ENCODE measurements around the gene FBXL7. TPM values are rescaled to one million over a fixed set of nuclear protein-coding genes. Genes with fewer than 3 reads are reported as not detected.

FBXL7 gene
- total and polyA plus RNA-seq, 2 of the 8 experiments (the other 6 are each of a cell fraction or from before 2014, with no cell fraction given): 17.7 to 17.8 TPM

DNA sequence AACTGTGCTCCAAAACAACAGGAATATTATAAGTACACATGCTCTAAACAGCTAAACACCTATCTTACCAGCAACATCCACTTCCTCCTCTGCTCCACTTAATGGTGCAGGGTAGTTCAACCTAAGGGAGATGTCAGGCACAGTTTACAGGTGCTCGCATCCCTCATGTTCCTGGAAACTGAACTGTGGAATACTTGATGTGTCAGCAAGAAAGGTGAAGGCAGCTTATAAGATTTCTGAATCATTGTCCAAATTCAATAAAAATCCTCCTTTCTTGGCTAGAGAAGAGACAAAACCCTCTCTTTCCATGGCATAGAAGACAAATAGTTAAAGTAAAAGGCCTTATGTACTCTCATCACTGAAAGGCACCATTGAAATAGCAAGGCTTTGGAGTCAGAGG, 272.2 kb downstream of the FBXL7 start:
- Histone ChIP-seq H3K4ac (replicated peaks; ENCODE audit: insufficient read length, low read depth, low read length) (no peak overlapping the region), H3K79me1 (ENCODE audit: low read depth, low read length) (no peaks in the 10 kb centered on the region), H2BK5ac (ENCODE audit: low read depth, low read length) (no peak overlapping the region), H2BK120ac (replicated peaks; ENCODE audit: low read depth, low read length) (no peak overlapping the region), H3K18ac (ENCODE audit: extremely low read depth, low read length) (no peak overlapping the region), H4K8ac (ENCODE audit: extremely low read depth, insufficient read depth, low read length) (no peak overlapping the region), H4K5ac (ENCODE audit: insufficient read length, low read depth, low read length) (no peak overlapping the region), H3K79me2 (ENCODE audit: control insufficient read depth in 1 of 2, insufficient read depth in 2 of 2, low read length in 2 of 2) (no peaks in the 10 kb centered on the region), H2BK12ac (ENCODE audit: low read depth, low read length) (no peak overlapping the region), H3K4me2 (ENCODE audit: insufficient read depth in 1 of 2, low read depth in 2 of 2, low read length in 2 of 2) (no peak overlapping the region), H3K27ac (ENCODE audit: low read depth, low read length) (no peak overlapping the region), H2BK20ac (ENCODE audit: low read length) (no peak overlapping the region), H3K9me3 (ENCODE audit: insufficient read depth in 2 of 2, low read depth in 1 of 2, low read length in 1 of 2) (no peaks in the 10 kb centered on the region), H2AFZ (ENCODE audit: low read length) (no peak overlapping the region), H3K23ac (ENCODE audit: insufficient read length) (no peak overlapping the region), H2BK15ac (ENCODE audit: low read length) (no peak overlapping the region), H4K91ac (replicated peaks; ENCODE audit: insufficient read length, low read length) (no peak overlapping the region), H3K4me1 (replicated peaks in 1 of 4; ENCODE audit: control insufficient read depth in 3 of 4, insufficient read depth in 4 of 4, low read length in 3 of 4) (no peaks in the 10 kb centered on the region), H3K27me3 (replicated peaks in 1 of 4; ENCODE audit: control insufficient read depth in 3 of 4, extremely low read depth in 1 of 4, insufficient read depth in 3 of 4, low read length in 3 of 4) (no peaks in the 10 kb centered on the region; a peak in 1 of 7 replicates), H2AK5ac (ENCODE audit: low read depth, low read length) (no peak overlapping the region), H3K9ac (replicated peaks in 1 of 4; ENCODE audit: extremely low read depth in 1 of 4, low read depth in 3 of 4, low read length in 3 of 4) (no peak overlapping the region), H3K56ac (replicated peaks; ENCODE audit: insufficient read length, low read depth, low read length) (no peak overlapping the region), H3K23me2 (ENCODE audit: low read depth, low read length) (no peaks in the 10 kb centered on the region), H3K4me3 (ENCODE audit: extremely low read depth in 1 of 4, insufficient read depth in 2 of 4, low read depth in 3 of 4, low read length in 4 of 4) (no peak overlapping the region), H3K14ac (ENCODE audit: insufficient read length) (no peak overlapping the region), H4K20me1 (replicated peaks in 1 of 2; ENCODE audit: control insufficient read depth in 1 of 2, insufficient read depth in 2 of 2, low read length in 2 of 2) (no peaks in the 10 kb centered on the region), H3K36me3 (ENCODE audit: control insufficient read depth in 2 of 4, insufficient read depth in 4 of 4, low read length in 3 of 4) (no peaks in the 10 kb centered on the region)
- POLR2A ChIA-PET (ENCODE audit: partially characterized antibody): no interaction called here
- FAIRE-seq (no peak), DNase-seq (ENCODE audit: low read depth in 1 of 2, low spot score in 2 of 2) (no peak)
- WGBS, 2 experiments (ENCODE audit: extremely low coverage in 1 of 2, insufficient coverage in 1 of 2, insufficient read length in 1 of 2, insufficient replicate concordance in 2 of 2, low coverage in 1 of 2, low lambda C conversion rate in 2 of 2, missing lambda C conversion rate in 1 of 2): 94% methylated on average over 1 of the region's 1 CpG; no CpG with 5 or more reads in 1 of the 2 experiments
- TF ChIP-seq CEBPB (IDR thresholded peaks at IDR 0.05; ENCODE audit: low read depth, low read length) (no peak), HDAC2 (IDR thresholded peaks at IDR 0.05; ENCODE audit: borderline replicate concordance in 1 of 2, low read depth in 2 of 2, low read length in 2 of 2) (no peak), TEAD4 (IDR thresholded peaks at IDR 0.05; ENCODE audit: low read depth, low read length) (no peak), MAFK (IDR thresholded peaks at IDR 0.05; ENCODE audit: low read depth, low read length) (no peak), GTF2F1 (IDR thresholded peaks at IDR 0.05; ENCODE audit: borderline replicate concordance, low read depth, low read length) (no peak), E2F6 (IDR thresholded peaks at IDR 0.05) (no peak), HDAC6 (IDR thresholded peaks at IDR 0.05; ENCODE audit: low read depth, low read length) (no peak), YY1 (IDR thresholded peaks at IDR 0.05; ENCODE audit: low read depth, low read length) (no peak), TAF7 (optimal IDR thresholded peaks at IDR 0.05; ENCODE audit: borderline replicate concordance, low read depth, low read length) (no peak)
- TF ChIP-seq, protein P1, sequence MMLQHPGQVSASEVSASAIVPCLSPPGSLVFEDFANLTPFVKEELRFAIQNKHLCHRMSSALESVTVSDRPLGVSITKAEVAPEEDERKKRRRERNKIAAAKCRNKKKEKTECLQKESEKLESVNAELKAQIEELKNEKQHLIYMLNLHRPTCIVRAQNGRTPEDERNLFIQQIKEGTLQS (IDR thresholded peaks at IDR 0.05; ENCODE audit: insufficient read depth, low read depth, low read length): no peak
- CTCF ChIA-PET (ENCODE audit: partially characterized antibody): interaction anchor here (0.6 to 1.8 kb wide), 8 partner anchors 9 to 308 kb away, joined by 3 to 6 read pairs (median 4); no protein-coding TSS in a partner anchor

Data from H1 (cell line).